Measurements from ENCODE around the gene KRR1. TPM values are rescaled to one million over a fixed set of nuclear protein-coding genes. Genes with fewer than 3 reads are reported as not detected.

Gene KRR1
- total RNA-seq, 5 donors from 2014 or later (not counting 1 experiment from before 2014, with no cell fraction given), result 53.7 to 122 (median 66.5) TPM

DNA sequence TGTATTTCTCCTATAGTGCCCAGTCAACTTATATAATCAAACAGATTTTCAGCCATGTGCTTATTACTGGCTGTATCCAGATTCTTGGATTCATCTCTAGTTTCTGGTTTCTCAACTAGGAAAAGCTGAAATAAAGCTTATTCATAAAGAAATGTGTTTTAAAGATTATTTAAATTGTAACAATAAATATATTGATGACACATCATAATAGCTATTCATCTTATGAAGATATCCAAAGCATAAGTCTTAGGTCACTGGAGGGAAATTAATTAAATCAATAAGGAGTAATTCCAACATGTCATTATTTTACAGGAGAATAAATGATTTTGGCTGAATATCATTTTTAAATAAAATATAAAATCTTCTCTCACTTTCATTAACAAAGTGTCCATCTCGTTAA lies 32.1 kb upstream of the KRR1 start:
- H3K4me3 Mint-ChIP-seq, result no peak overlapping the region
- no CpG with 5 or more reads among the region's 1 CpG for WGBS (ENCODE audit: insufficient coverage)
- Histone ChIP-seq H3K4me3 (ENCODE audit: control insufficient read depth in 1 of 2, extremely low read depth in 1 of 2, low read length in 1 of 2) (no peak overlapping the region), H3K27me3 (replicated peaks in 1 of 2; ENCODE audit: control insufficient read depth in 2 of 2, extremely low read depth in 1 of 2, insufficient read depth in 2 of 2, low read length in 1 of 2) (peaks cover 0 to 8% of the 10 kb centered on the region in 2 experiments), H3K27ac (ENCODE audit: low read length) (no peak overlapping the region), H3K4me1 (ENCODE audit: control insufficient read depth in 1 of 2, extremely low read depth in 1 of 2, insufficient read depth in 2 of 2, low read length in 2 of 2) (no peaks in the 10 kb centered on the region), H3K36me3 (ENCODE audit: control insufficient read depth in 2 of 2, extremely low read depth in 1 of 2, insufficient read depth in 1 of 2, low read length in 1 of 2) (no peaks in the 10 kb centered on the region), H3K9me3 (no peaks in the 10 kb centered on the region)
- ChIA-PET CTCF (interaction anchor here in 1 of 2 donors (0.5 to 0.6 kb wide), 3 partner anchors 32 to 205 kb away, joined by 3 read pairs; partner anchors contain the start of gene KRR1), POLR2A (interaction anchor here in 1 of 2 donors (0.8 kb wide), 1 partner anchor 80 kb away, joined by 3 read pairs; no protein-coding TSS in a partner anchor)
- DNase-seq (no peak), ATAC-seq (replicated peaks in 1 of 4) (no peak)
- no peaks in the 10 kb centered on the region for H3K4me1 Mint-ChIP-seq
- no peak overlapping the region for H3K27ac Mint-ChIP-seq
- no peaks in the 10 kb centered on the region for H3K9me3 Mint-ChIP-seq
- no peaks in the 10 kb centered on the region for H3K36me3 Mint-ChIP-seq
- H3K27me3 Mint-ChIP-seq, result peaks cover 18 to 22% of the 10 kb centered on the region in 2 donors

DNA sequence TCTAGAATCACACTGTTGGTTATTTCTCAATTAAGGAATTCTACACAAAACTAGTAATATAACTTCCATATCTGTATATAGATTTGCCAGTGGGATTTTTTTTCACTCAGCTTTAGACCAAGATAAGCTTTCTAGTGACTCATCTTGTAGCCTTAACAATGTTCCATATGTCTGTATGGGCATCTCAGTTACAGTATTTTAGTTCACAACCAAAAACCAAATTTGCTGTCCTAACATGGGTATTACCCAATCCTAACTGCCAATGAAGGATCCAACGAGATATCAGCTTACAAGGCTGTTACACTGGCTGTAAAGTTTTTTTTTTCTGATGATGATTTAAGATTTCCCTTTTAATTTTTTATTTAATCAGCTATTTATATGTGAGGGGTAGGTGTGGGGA lies 31.5 kb upstream of the KRR1 start:
- no peak for DNase-seq
- H3K36me3 Mint-ChIP-seq, result no peaks in the 10 kb centered on the region
- Histone ChIP-seq H3K27ac (ENCODE audit: low read length) (no peak overlapping the region), H3K4me1 (ENCODE audit: control insufficient read depth in 1 of 2, extremely low read depth in 1 of 2, insufficient read depth in 2 of 2, low read length in 2 of 2) (no peaks in the 10 kb centered on the region), H3K27me3 (replicated peaks in 1 of 2; ENCODE audit: control insufficient read depth in 2 of 2, extremely low read depth in 1 of 2, insufficient read depth in 2 of 2, low read length in 1 of 2) (peaks cover 0 to 8% of the 10 kb centered on the region in 2 experiments), H3K9me3 (no peaks in the 10 kb centered on the region), H3K4me3 (ENCODE audit: control insufficient read depth in 1 of 2, extremely low read depth in 1 of 2, low read length in 1 of 2) (no peak overlapping the region), H3K36me3 (ENCODE audit: control insufficient read depth in 2 of 2, extremely low read depth in 1 of 2, insufficient read depth in 1 of 2, low read length in 1 of 2) (no peaks in the 10 kb centered on the region)
- no peak overlapping the region for H3K27ac Mint-ChIP-seq
- no peaks in the 10 kb centered on the region for H3K4me1 Mint-ChIP-seq
- no peak overlapping the region for H3K4me3 Mint-ChIP-seq
- POLR2A ChIA-PET, result no interaction called here
- WGBS (ENCODE audit: insufficient coverage), result no CpG with 5 or more reads among the region's 1 CpG
- no peak for ATAC-seq (replicated peaks in 1 of 4)
- H3K27me3 Mint-ChIP-seq, result peaks cover 19 to 20% of the 10 kb centered on the region in 2 donors
- CTCF ChIA-PET, result interaction anchor here in 1 of 2 donors (0.6 kb wide), 2 partner anchors 31 to 204 kb away, joined by 3 read pairs; partner anchors contain the start of gene KRR1
- H3K9me3 Mint-ChIP-seq, result no peaks in the 10 kb centered on the region

DNA sequence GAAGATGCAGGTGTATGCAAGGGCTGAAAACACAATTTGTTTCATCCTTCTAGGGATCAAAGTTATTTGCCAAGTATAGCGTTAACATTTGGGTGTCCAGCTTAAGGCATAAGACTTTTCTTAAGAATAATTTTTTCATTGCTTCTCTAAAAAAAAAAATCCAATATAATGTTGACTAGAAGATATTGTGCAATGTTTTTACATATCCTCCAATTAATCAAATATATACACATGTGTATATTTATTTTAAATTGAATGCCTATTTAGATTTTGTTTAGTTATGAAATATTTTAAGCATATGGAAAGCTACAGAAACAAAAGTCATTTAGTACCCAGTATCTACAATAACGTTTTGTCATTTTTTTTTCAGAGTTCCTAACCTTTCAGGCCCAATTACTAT lies 28.5 kb upstream of the KRR1 start:
- H3K36me3 Mint-ChIP-seq, result no peaks in the 10 kb centered on the region
- no peaks in the 10 kb centered on the region for H3K9me3 Mint-ChIP-seq
- H3K4me1 ChIP-seq (ENCODE audit: control insufficient read depth in 1 of 2, extremely low read depth in 1 of 2, insufficient read depth in 2 of 2, low read length in 2 of 2), result no peaks in the 10 kb centered on the region
- H3K27ac Mint-ChIP-seq, result no peak overlapping the region
- no peaks in the 10 kb centered on the region for H3K9me3 ChIP-seq
- no peak overlapping the region for H3K4me3 ChIP-seq (ENCODE audit: control insufficient read depth in 1 of 2, extremely low read depth in 1 of 2, low read length in 1 of 2)
- POLR2A ChIA-PET, result no interaction called here
- H3K27ac ChIP-seq (ENCODE audit: low read length), result no peak overlapping the region
- DNase-seq, result no peak
- ATAC-seq (replicated peaks in 1 of 4), result no peak
- no peaks in the 10 kb centered on the region for H3K27me3 ChIP-seq (replicated peaks in 1 of 2; ENCODE audit: control insufficient read depth in 2 of 2, extremely low read depth in 1 of 2, insufficient read depth in 2 of 2, low read length in 1 of 2)
- no peaks in the 10 kb centered on the region for H3K4me1 Mint-ChIP-seq
- CTCF ChIA-PET, result no interaction called here
- H3K4me3 Mint-ChIP-seq, result no peak overlapping the region
- no CpG with 5 or more reads among the region's 2 CpGs for WGBS (ENCODE audit: insufficient coverage)
- peaks cover 7 to 12% of the 10 kb centered on the region in 2 donors for H3K27me3 Mint-ChIP-seq
- H3K36me3 ChIP-seq (ENCODE audit: control insufficient read depth in 2 of 2, extremely low read depth in 1 of 2, insufficient read depth in 1 of 2, low read length in 1 of 2), result no peaks in the 10 kb centered on the region

- H3K9me3 ChIP-seq, result no peaks in the 10 kb centered on the region
- WGBS (ENCODE audit: insufficient coverage), result no CpG with 5 or more reads among the region's 2 CpGs
These were observed 21.8 kb upstream of the KRR1 start for GRCh38 chr12:75533239-75533638.

DNA sequence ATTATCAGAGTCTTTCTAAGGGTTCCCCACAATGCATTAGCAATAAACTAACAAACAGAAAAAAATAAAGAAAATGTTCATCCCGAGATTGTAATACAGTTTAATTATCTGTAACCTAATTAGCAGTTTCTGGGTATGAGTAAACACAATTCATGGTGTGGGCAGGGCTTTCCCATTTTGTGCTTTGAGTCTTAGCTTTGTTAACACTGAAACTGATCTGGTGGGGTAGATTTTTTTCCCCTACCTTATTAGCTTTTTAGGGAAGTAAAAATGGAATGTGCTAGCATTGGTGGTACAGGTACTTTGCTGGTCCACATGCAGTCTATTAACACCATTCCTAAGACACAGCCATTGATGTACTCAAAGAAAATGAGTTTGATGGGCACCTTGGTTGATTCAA lies 18.4 kb upstream of the KRR1 start:
- CTCF ChIA-PET, result interaction anchor here in 1 of 2 donors (0.6 kb wide), 1 partner anchor 1264 kb away, joined by 3 read pairs; no protein-coding TSS in a partner anchor
- H3K27me3 ChIP-seq (replicated peaks in 1 of 2; ENCODE audit: control insufficient read depth in 2 of 2, extremely low read depth in 1 of 2, insufficient read depth in 2 of 2, low read length in 1 of 2), result peaks cover 0 to 3% of the 10 kb centered on the region in 2 experiments
- Mint-ChIP-seq H3K36me3 (no peaks in the 10 kb centered on the region), H3K4me3 (no peak overlapping the region), H3K27me3 (peaks cover 16 to 31% of the 10 kb centered on the region in 2 donors), H3K9me3 (no peaks in the 10 kb centered on the region), H3K27ac (no peak overlapping the region), H3K4me1 (peaks cover 0 to 3% (median 0%) of the 10 kb centered on the region in 3 donors)
- WGBS (ENCODE audit: insufficient coverage), result no CpG with 5 or more reads among the region's 1 CpG
- POLR2A ChIA-PET, result no interaction called here
- H3K36me3 ChIP-seq (ENCODE audit: control insufficient read depth in 2 of 2, extremely low read depth in 1 of 2, insufficient read depth in 1 of 2, low read length in 1 of 2), result no peaks in the 10 kb centered on the region
- peaks cover 0 to 3% of the 10 kb centered on the region in 2 experiments for H3K4me1 ChIP-seq (ENCODE audit: control insufficient read depth in 1 of 2, extremely low read depth in 1 of 2, insufficient read depth in 2 of 2, low read length in 2 of 2)
- DNase-seq, result no peak
- no peaks in the 10 kb centered on the region for H3K9me3 ChIP-seq
- H3K4me3 ChIP-seq (ENCODE audit: control insufficient read depth in 1 of 2, extremely low read depth in 1 of 2, low read length in 1 of 2), result no peak overlapping the region
- no peak for ATAC-seq (replicated peaks in 1 of 4)
- H3K27ac ChIP-seq (ENCODE audit: low read length), result no peak overlapping the region

More at GRCh38 chr12:75533239-75533638, 21.8 kb upstream of the KRR1 start:
- no peaks in the 10 kb centered on the region for H3K36me3 ChIP-seq (ENCODE audit: control insufficient read depth in 2 of 2, extremely low read depth in 1 of 2, insufficient read depth in 1 of 2, low read length in 1 of 2)
- H3K36me3 Mint-ChIP-seq, result no peaks in the 10 kb centered on the region
- no peaks in the 10 kb centered on the region for H3K4me1 ChIP-seq (ENCODE audit: control insufficient read depth in 1 of 2, extremely low read depth in 1 of 2, insufficient read depth in 2 of 2, low read length in 2 of 2)
- H3K4me3 ChIP-seq (ENCODE audit: control insufficient read depth in 1 of 2, extremely low read depth in 1 of 2, low read length in 1 of 2), result no peak overlapping the region
- ATAC-seq (replicated peaks in 1 of 4) (no peak), DNase-seq (no peak)
- no peak overlapping the region for H3K27ac Mint-ChIP-seq
- peaks cover 3 to 22% of the 10 kb centered on the region in 2 donors for H3K27me3 Mint-ChIP-seq
- no peak overlapping the region for H3K27ac ChIP-seq (ENCODE audit: low read length)
- no peaks in the 10 kb centered on the region for H3K4me1 Mint-ChIP-seq
- no peaks in the 10 kb centered on the region for H3K27me3 ChIP-seq (replicated peaks in 1 of 2; ENCODE audit: control insufficient read depth in 2 of 2, extremely low read depth in 1 of 2, insufficient read depth in 2 of 2, low read length in 1 of 2)
- ChIA-PET POLR2A (no interaction called here), CTCF (no interaction called here)
- no peaks in the 10 kb centered on the region for H3K9me3 Mint-ChIP-seq
- no peak overlapping the region for H3K4me3 Mint-ChIP-seq

- Histone ChIP-seq H3K27me3 (replicated peaks in 1 of 2; ENCODE audit: control insufficient read depth in 2 of 2, extremely low read depth in 1 of 2, insufficient read depth in 2 of 2, low read length in 1 of 2) (peaks cover 0 to 3% of the 10 kb centered on the region in 2 experiments), H3K27ac (ENCODE audit: low read length) (no peak overlapping the region), H3K4me3 (ENCODE audit: control insufficient read depth in 1 of 2, extremely low read depth in 1 of 2, low read length in 1 of 2) (no peak overlapping the region), H3K9me3 (no peaks in the 10 kb centered on the region), H3K36me3 (ENCODE audit: control insufficient read depth in 2 of 2, extremely low read depth in 1 of 2, insufficient read depth in 1 of 2, low read length in 1 of 2) (no peaks in the 10 kb centered on the region), H3K4me1 (ENCODE audit: control insufficient read depth in 1 of 2, extremely low read depth in 1 of 2, insufficient read depth in 2 of 2, low read length in 2 of 2) (peaks cover 0 to 3% of the 10 kb centered on the region in 2 experiments)
- Mint-ChIP-seq H3K9me3 (no peaks in the 10 kb centered on the region), H3K27ac (no peak overlapping the region), H3K4me1 (peaks cover 0 to 3% (median 0%) of the 10 kb centered on the region in 3 donors), H3K4me3 (no peak overlapping the region), H3K36me3 (no peaks in the 10 kb centered on the region), H3K27me3 (peaks cover 16 to 27% of the 10 kb centered on the region in 2 donors)
- ATAC-seq (replicated peaks in 1 of 4), result no peak
- DNase-seq, result no peak
- ChIA-PET CTCF (interaction anchor here in 1 of 2 donors (4.7 kb wide), 1 partner anchor 509 kb away, joined by 39 read pairs; no protein-coding TSS in a partner anchor), POLR2A (no interaction called here)
- no CpG with 5 or more reads among the region's 1 CpG for WGBS (ENCODE audit: insufficient coverage)
These were observed 17.9 kb upstream of the KRR1 start for GRCh38 chr12:75529316-75529715.
